ENCODE results near the gene PPM1D. TPM values are rescaled to one million over a fixed set of nuclear protein-coding genes. Genes with fewer than 3 reads are reported as not detected.
"Not testable (repeated sequence)": the region's sequence is repeated elsewhere in the genome, so short reads cannot be mapped to it uniquely, and the experiment has no call there.

The PPM1D gene
- total RNA-seq = 10 to 100 TPM; 11.3 to 19.5 (median 15.2) TPM

GRCh38 chr17:60599620-60600489, at the start of gene PPM1D:
PPM1D (plus strand) TSS chr17:60600193; CDS start chr17:60600415, 222 bp downstream.
- H3K27ac ChIP-seq = peak within 1 kb of the TSS; percentile 94 to 99 (median 96)
- peak; percentile 100 for DNase-seq
- H3K9me3 ChIP-seq = no peaks in the 10 kb centered on the region
- peak within 1 kb of the TSS; percentile 56 to 92 (median 89) for H3K4me3 ChIP-seq (replicated peaks in 1 of 3)
- H3K4me1 ChIP-seq = peaks cover 8 to 13% of the 10 kb centered on the region in 2 donors
- 0% methylated on average over 20 to 36 of the region's 83 CpGs for WGBS, 2 donors
- no peaks in the 10 kb centered on the region for H3K36me3 ChIP-seq
- H3K27me3 ChIP-seq = no peaks in the 10 kb centered on the region
- TF ChIP-seq CTCF (IDR thresholded peaks at IDR 0.05) (peak in 3 of 6 experiments; percentile 11 to 28 (median 16)), POLR2A (IDR thresholded peaks at IDR 0.05) (peak; percentile 34 to 95)
- intact Hi-C loops (cut with DNase I) = loop anchor here (5.0 kb wide), 1 partner anchor 208 kb away; the partner anchor contains the start of gene USP32

- H3K27ac ChIP-seq = not testable (repeated sequence)
- 98 to 100% methylated on average over 5 to 9 of the region's 13 CpGs for WGBS, 2 donors
These were observed 47.7 kb upstream of the PPM1D start for GRCh38 chr17:60552255-60552654.

GRCh38 chr17:60554377-60554788, 45.6 kb upstream of the PPM1D start:
- no peak overlapping the region for H3K27ac ChIP-seq

More at GRCh38 chr17:60552255-60552654, 47.7 kb upstream of the PPM1D start:
- DNase-seq; H3K4me3 ChIP-seq (replicated peaks in 1 of 3); intact Hi-C loops (cut with DNase I); H3K27me3 ChIP-seq; H3K4me1 ChIP-seq; H3K9me3 ChIP-seq; H3K36me3 ChIP-seq: not testable (repeated sequence)

GRCh38 chr17:60555786-60556185, 44.2 kb upstream of the PPM1D start:
- no peak overlapping the region for H3K27ac ChIP-seq
- no peaks in the 10 kb centered on the region for H3K9me3 ChIP-seq
- intact Hi-C loops (cut with DNase I) = no loop called here
- H3K4me3 ChIP-seq (replicated peaks in 1 of 3) = no peak overlapping the region
- WGBS, 2 donors = 98 to 99% methylated on average over 4 of the region's 4 CpGs
- no peaks in the 10 kb centered on the region for H3K4me1 ChIP-seq
- no peak for DNase-seq
- no peaks in the 10 kb centered on the region for H3K27me3 ChIP-seq
- TF ChIP-seq POLR2A (IDR thresholded peaks at IDR 0.05) (no peak), CTCF (IDR thresholded peaks at IDR 0.05) (no peak)
- H3K36me3 ChIP-seq = no peaks in the 10 kb centered on the region

More at GRCh38 chr17:60554377-60554788, 45.6 kb upstream of the PPM1D start:
- peak; percentile 10 to 14 for DNase-seq
- TF ChIP-seq CTCF (IDR thresholded peaks at IDR 0.05) (no peak), POLR2A (IDR thresholded peaks at IDR 0.05) (no peak)
- Histone ChIP-seq H3K9me3 (no peaks in the 10 kb centered on the region), H3K36me3 (no peaks in the 10 kb centered on the region), H3K27me3 (no peaks in the 10 kb centered on the region), H3K4me1 (no peaks in the 10 kb centered on the region), H3K4me3 (replicated peaks in 1 of 3) (no peak overlapping the region)
- 65 to 72% methylated on average over 2 of the region's 2 CpGs for WGBS, 2 donors
- intact Hi-C loops (cut with DNase I) = no loop called here

- no peaks in the 10 kb centered on the region for H3K4me1 ChIP-seq
- H3K9me3 ChIP-seq = no peaks in the 10 kb centered on the region
- WGBS, 2 donors = 78 to 85% methylated on average over 2 of the region's 2 CpGs
- no peak overlapping the region for H3K27ac ChIP-seq
- DNase-seq = no peak
- TF ChIP-seq CTCF (IDR thresholded peaks at IDR 0.05) (no peak), POLR2A (IDR thresholded peaks at IDR 0.05) (no peak)
- H3K36me3 ChIP-seq = no peaks in the 10 kb centered on the region
- H3K27me3 ChIP-seq = no peaks in the 10 kb centered on the region
- no peak overlapping the region for H3K4me3 ChIP-seq (replicated peaks in 1 of 3)
- intact Hi-C loops (cut with DNase I) = no loop called here
These were observed 42.2 kb upstream of the PPM1D start for GRCh38 chr17:60557805-60558204.

Measured in thyroid gland (tissue), 4 donors.